Mesenchymal stem cell (in vitro differentiated cells and primary cell): ENCODE measurements around the gene FLNC.

Source experiments
- DNase-seq: peaks from one replicate; pipeline ENCODE4 v3.0.0-alpha.2; 2013
- H2AFZ ChIP-seq: one replicate; pipeline ENCODE4 v1.6.1; 2013; ENCODE audit warnings: low read depth, mild to moderate bottlenecking, control low read depth, inconsistent platforms, low read length, moderate library complexity
- H2AK5ac ChIP-seq: 2 replicates; pipeline ENCODE4 v1.6.1; 2013; ENCODE audit warnings: low read length, moderate library complexity, mild to moderate bottlenecking, inconsistent platforms; ENCODE audit not compliant: severe bottlenecking
- H2BK120ac ChIP-seq: one replicate; pipeline ENCODE4 v1.6.1; 2013; ENCODE audit warnings: low read depth, mild to moderate bottlenecking, inconsistent platforms, low read length, moderate library complexity
- H2BK12ac ChIP-seq, 2 experiments: one replicate each; pipeline ENCODE4 v1.6.1; 2013; ENCODE audit warnings: inconsistent platforms in 2 of 2, low read length in 2 of 2, mild to moderate bottlenecking in 2 of 2, moderate library complexity in 2 of 2, control low read depth in 1 of 2
- H2BK15ac ChIP-seq: one replicate; pipeline ENCODE4 v1.6.1; 2013; ENCODE audit warnings: mild to moderate bottlenecking, low read depth, inconsistent platforms; ENCODE audit not compliant: poor library complexity, severe bottlenecking
- H2BK5ac ChIP-seq: 2 replicates; pipeline ENCODE4 v1.6.1; 2013; ENCODE audit warnings: low read depth, mild to moderate bottlenecking, low read length, control low read depth, inconsistent platforms; ENCODE audit not compliant: poor library complexity, severe bottlenecking
- H3K14ac ChIP-seq, 2 experiments: one replicate each; pipeline ENCODE4 v1.6.1; 2013; ENCODE audit warnings: inconsistent platforms in 2 of 2, low read length in 2 of 2, control low read depth in 1 of 2, mild to moderate bottlenecking in 1 of 2, moderate library complexity in 1 of 2
- H3K18ac ChIP-seq, 2 experiments: one replicate each; pipeline ENCODE4 v1.6.1; 2013; ENCODE audit warnings: inconsistent platforms in 2 of 2, low read length in 2 of 2, control low read depth in 1 of 2, low read depth in 1 of 2, mild to moderate bottlenecking in 1 of 2
- H3K23ac ChIP-seq, 2 experiments: one replicate each; pipeline ENCODE4 v1.6.1; 2013; ENCODE audit warnings: inconsistent platforms in 2 of 2, low read length in 2 of 2, mild to moderate bottlenecking in 2 of 2, moderate library complexity in 2 of 2, control low read depth in 1 of 2
- H3K27ac ChIP-seq: 2 replicates; pipeline ENCODE4 v1.5.1; 2013; ENCODE audit warnings: mild to moderate bottlenecking, moderate library complexity, low read length, control low read depth, inconsistent platforms; ENCODE audit not compliant: poor library complexity, severe bottlenecking
- H3K27me3 ChIP-seq, 2 experiments: 2 replicates each; pipeline versions ENCODE4 v1.6.1 to v1.7.0; 2013; ENCODE audit warnings: low read length in 2 of 2, mild to moderate bottlenecking in 2 of 2, moderate library complexity in 2 of 2, control low read depth in 1 of 2, inconsistent platforms in 1 of 2; ENCODE audit not compliant: control insufficient read depth in 1 of 2, insufficient read depth in 1 of 2
- H3K36me3 ChIP-seq, 2 experiments: 2 replicates each; pipeline versions ENCODE4 v1.6.1 to v1.7.0; 2013; ENCODE audit warnings: low read length in 2 of 2, control low read depth in 1 of 2, inconsistent platforms in 1 of 2, low read depth in 1 of 2, mild to moderate bottlenecking in 1 of 2; ENCODE audit not compliant: insufficient read depth in 2 of 2, control insufficient read depth in 1 of 2
- H3K4ac ChIP-seq, 2 experiments: one replicate each; pipeline ENCODE4 v1.6.1; 2013; ENCODE audit warnings: inconsistent platforms in 2 of 2, low read length in 2 of 2, mild to moderate bottlenecking in 2 of 2, moderate library complexity in 2 of 2, control low read depth in 1 of 2, low read depth in 1 of 2
- H3K4me1 ChIP-seq: 2 replicates; pipeline ENCODE4 v1.6.1; 2013; ENCODE audit warnings: low read depth, low read length, control low read depth; ENCODE audit not compliant: control insufficient read depth, insufficient read depth
- H3K4me2 ChIP-seq: 2 replicates; pipeline ENCODE4 v1.6.1; 2013; ENCODE audit warnings: low read length, mild to moderate bottlenecking, inconsistent platforms; ENCODE audit not compliant: poor library complexity, severe bottlenecking
- H3K4me3 ChIP-seq, 2 experiments: 2 replicates each; pipeline versions ENCODE4 v1.5.1 to v1.7.0; 2013; ENCODE audit warnings: low read length in 2 of 2, mild to moderate bottlenecking in 2 of 2, control low read depth in 1 of 2, low read depth in 1 of 2; ENCODE audit not compliant: insufficient read depth in 1 of 2
- H3K79me1 ChIP-seq: replicated peaks from 2 replicates; pipeline ENCODE4 v1.6.1; 2013; ENCODE audit warnings: mild to moderate bottlenecking, control low read depth, low read length, inconsistent platforms; ENCODE audit not compliant: poor library complexity, severe bottlenecking
- H3K9ac ChIP-seq: 2 replicates; pipeline ENCODE4 v1.7.0; 2013; ENCODE audit warnings: mild to moderate bottlenecking, low read length, moderate library complexity
- H3K9me3 ChIP-seq: 2 replicates; pipeline ENCODE4 v1.7.0; 2013; ENCODE audit warnings: mild to moderate bottlenecking, low read length; ENCODE audit not compliant: control insufficient read depth
- H4K8ac ChIP-seq: one replicate; pipeline ENCODE4 v1.6.1; 2013; ENCODE audit warnings: inconsistent platforms, mild to moderate bottlenecking, low read length, moderate library complexity
- H4K91ac ChIP-seq: one replicate; pipeline ENCODE4 v1.6.1; 2013; ENCODE audit warnings: mild to moderate bottlenecking, low read length, inconsistent platforms
- WGBS: methylation state at CpG from one replicate; pipeline ENCODE4 v1.1.7; 2013; ENCODE audit warnings: mixed read lengths; 5-methylcytosine and 5-hydroxymethylcytosine counted together

The FLNC gene

GRCh38 chr7:128836729-128837348 is 6.6 kb downstream of the FLNC start:
- Histone ChIP-seq H3K4ac (no peak overlapping the region), H2AK5ac (no peak overlapping the region), H3K79me1 (peaks cover 35% of the 10 kb centered on the region), H2BK5ac (no peak overlapping the region), H3K9ac (peak overlapping the region; percentile 76), H3K14ac (no peak overlapping the region), H3K9me3 (no peaks in the 10 kb centered on the region), H3K4me1 (peaks cover 30% of the 10 kb centered on the region), H4K8ac (no peak overlapping the region), H2BK120ac (no peak overlapping the region), H3K4me2 (no peak overlapping the region), H3K36me3 (peaks cover 68% of the 10 kb centered on the region in 2 experiments), H4K91ac (no peak overlapping the region), H3K23ac (no peak overlapping the region), H2BK15ac (no peak overlapping the region), H3K27me3 (no peaks in the 10 kb centered on the region), H2BK12ac (no peak overlapping the region), H2AFZ (no peak overlapping the region), H3K18ac (no peak overlapping the region), H3K27ac (no peak overlapping the region), H3K4me3 (no peak overlapping the region)
- WGBS = 93% methylated on average over 9 of the region's 14 CpGs
- DNase-seq = no peak

GRCh38 chr7:128837521-128837921 is 7.3 kb downstream of the FLNC start:
- no peak overlapping the region for H2AK5ac ChIP-seq
- H3K36me3 ChIP-seq = peaks cover 73 to 75% of the 10 kb centered on the region in 2 experiments
- H4K91ac ChIP-seq = no peak overlapping the region
- H3K4me2 ChIP-seq = no peak overlapping the region
- no peak overlapping the region for H4K8ac ChIP-seq
- no peak overlapping the region for H3K23ac ChIP-seq
- no peak overlapping the region for H2BK5ac ChIP-seq
- no peak overlapping the region for H3K14ac ChIP-seq
- no peak overlapping the region for H3K9ac ChIP-seq
- 98% methylated on average over 16 of the region's 16 CpGs for WGBS
- no peak for DNase-seq
- H3K4me1 ChIP-seq = peaks cover 23% of the 10 kb centered on the region
- H3K4ac ChIP-seq = no peak overlapping the region
- H3K18ac ChIP-seq = no peak overlapping the region
- no peak overlapping the region for H2BK120ac ChIP-seq
- no peak overlapping the region for H2BK15ac ChIP-seq
- H3K79me1 ChIP-seq = peaks cover 40% of the 10 kb centered on the region
- H3K9me3 ChIP-seq = no peaks in the 10 kb centered on the region
- H2AFZ ChIP-seq = no peak overlapping the region
- H3K27ac ChIP-seq = no peak overlapping the region
- H2BK12ac ChIP-seq = no peak overlapping the region
- no peak overlapping the region for H3K4me3 ChIP-seq
- no peaks in the 10 kb centered on the region for H3K27me3 ChIP-seq

GRCh38 chr7:128838109-128838779 is 8.0 kb downstream of the FLNC start:
- no peak overlapping the region for H2BK120ac ChIP-seq
- no peak overlapping the region for H3K14ac ChIP-seq
- H3K23ac ChIP-seq = no peak overlapping the region
- H3K4me3 ChIP-seq = no peak overlapping the region
- H3K18ac ChIP-seq = no peak overlapping the region
- no peak overlapping the region for H3K4ac ChIP-seq
- peaks cover 16% of the 10 kb centered on the region for H3K4me1 ChIP-seq
- WGBS = 97% methylated on average over 22 of the region's 22 CpGs
- H2BK12ac ChIP-seq = no peak overlapping the region
- DNase-seq = no peak
- H3K9me3 ChIP-seq = no peaks in the 10 kb centered on the region
- peaks cover 80 to 82% of the 10 kb centered on the region in 2 experiments for H3K36me3 ChIP-seq
- H3K4me2 ChIP-seq = no peak overlapping the region
- no peak overlapping the region for H3K27ac ChIP-seq
- H4K8ac ChIP-seq = no peak overlapping the region
- H2AFZ ChIP-seq = no peak overlapping the region
- H3K79me1 ChIP-seq = peaks cover 42% of the 10 kb centered on the region
- H2BK5ac ChIP-seq = no peak overlapping the region
- no peaks in the 10 kb centered on the region for H3K27me3 ChIP-seq
- no peak overlapping the region for H2BK15ac ChIP-seq
- no peak overlapping the region for H3K9ac ChIP-seq
- H4K91ac ChIP-seq = no peak overlapping the region
- H2AK5ac ChIP-seq = no peak overlapping the region

GRCh38 chr7:128838981-128839731 is 8.9 kb downstream of the FLNC start:
- Histone ChIP-seq H2BK5ac (no peak overlapping the region), H3K14ac (no peak overlapping the region), H3K9ac (no peak overlapping the region), H3K27me3 (no peaks in the 10 kb centered on the region), H2BK120ac (no peak overlapping the region), H3K4me1 (peaks cover 8% of the 10 kb centered on the region), H2AK5ac (no peak overlapping the region), H3K27ac (no peak overlapping the region), H3K9me3 (no peaks in the 10 kb centered on the region), H2BK12ac (no peak overlapping the region), H3K4me2 (no peak overlapping the region), H4K91ac (no peak overlapping the region), H3K4me3 (no peak overlapping the region), H3K18ac (no peak overlapping the region), H2BK15ac (no peak overlapping the region), H4K8ac (no peak overlapping the region), H3K36me3 (peaks cover 89 to 92% of the 10 kb centered on the region in 2 experiments), H3K79me1 (peaks cover 45% of the 10 kb centered on the region), H3K4ac (no peak overlapping the region), H2AFZ (no peak overlapping the region), H3K23ac (no peak overlapping the region)
- WGBS = 94% methylated on average over 17 of the region's 17 CpGs
- DNase-seq = no peak
